ENCODE data around the gene ITPR2.
A peak's percentile ranks its signal among the peaks of the same experiment; 100 is the strongest.

The ITPR2 gene

GRCh38 chr12:26599096-26599695 lies 233.8 kb downstream of the ITPR2 start:
- Histone ChIP-seq H3K27me3 (ENCODE audit: insufficient read depth, poor library complexity, severe bottlenecking) (no peaks in the 10 kb centered on the region), H3K4me3 (replicated peaks; ENCODE audit: insufficient read depth, low read length) (no peak overlapping the region), H3K27ac (replicated peaks) (no peak overlapping the region)
- DNase-seq (ENCODE audit: low read depth in 1 of 2, low spot score in 1 of 2), result no peak
- TF ChIP-seq SPI1 (IDR thresholded peaks at IDR 0.05; ENCODE audit: borderline replicate concordance, low read depth) (no peak), CTCF (IDR thresholded peaks at IDR 0.05; ENCODE audit: insufficient read depth, low read length) (no peak), GABPA (IDR thresholded peaks at IDR 0.05; ENCODE audit: low read depth) (no peak), POLR2AphosphoS5 (IDR thresholded peaks at IDR 0.05; ENCODE audit: low read depth) (no peak), REST (IDR thresholded peaks at IDR 0.05; ENCODE audit: insufficient replicate concordance, low read depth) (no peak)

GRCh38 chr12:26595806-26596205 lies 237.2 kb downstream of the ITPR2 start:
- TF ChIP-seq SPI1 (IDR thresholded peaks at IDR 0.05; ENCODE audit: borderline replicate concordance, low read depth) (no peak), CTCF (IDR thresholded peaks at IDR 0.05; ENCODE audit: insufficient read depth, low read length) (no peak), POLR2AphosphoS5 (IDR thresholded peaks at IDR 0.05; ENCODE audit: low read depth) (no peak)
- Histone ChIP-seq H3K27ac (replicated peaks) (no peak overlapping the region), H3K27me3 (ENCODE audit: insufficient read depth, poor library complexity, severe bottlenecking) (no peaks in the 10 kb centered on the region), H3K4me3 (replicated peaks; ENCODE audit: insufficient read depth, low read length) (no peak overlapping the region)
- no peak for DNase-seq (ENCODE audit: low read depth in 1 of 2, low spot score in 1 of 2)

- no peak overlapping the region for H3K27ac ChIP-seq (replicated peaks)
- no peak for DNase-seq (ENCODE audit: low read depth in 1 of 2, low spot score in 1 of 2)
- TF ChIP-seq SPI1 (IDR thresholded peaks at IDR 0.05; ENCODE audit: borderline replicate concordance, low read depth), result no peak
- no peak for TF ChIP-seq POLR2AphosphoS5 (IDR thresholded peaks at IDR 0.05; ENCODE audit: low read depth)
- no peak for TF ChIP-seq REST (IDR thresholded peaks at IDR 0.05; ENCODE audit: insufficient replicate concordance, low read depth)
- TF ChIP-seq CTCF (IDR thresholded peaks at IDR 0.05; ENCODE audit: insufficient read depth, low read length), result no peak
Measured at GRCh38 chr12:26580619-26581018, 252.4 kb downstream of the ITPR2 start.

GRCh38 chr12:26576266-26576665 lies 256.7 kb downstream of the ITPR2 start:
- TF ChIP-seq REST (IDR thresholded peaks at IDR 0.05; ENCODE audit: insufficient replicate concordance, low read depth) (no peak), SPI1 (IDR thresholded peaks at IDR 0.05; ENCODE audit: borderline replicate concordance, low read depth) (peak; percentile 87), GABPA (IDR thresholded peaks at IDR 0.05; ENCODE audit: low read depth) (0 out of 2 replicates have a peak, but pooled peaks have one; percentile 42), CTCF (IDR thresholded peaks at IDR 0.05; ENCODE audit: insufficient read depth, low read length) (no peak), POLR2AphosphoS5 (IDR thresholded peaks at IDR 0.05; ENCODE audit: low read depth) (no peak)
- no peak overlapping the region for H3K27ac ChIP-seq (replicated peaks)

More at GRCh38 chr12:26580619-26581018, 252.4 kb downstream of the ITPR2 start:
- Histone ChIP-seq H3K27me3 (ENCODE audit: insufficient read depth, poor library complexity, severe bottlenecking) (no peaks in the 10 kb centered on the region), H3K4me3 (replicated peaks; ENCODE audit: insufficient read depth, low read length) (no peak overlapping the region)

More at GRCh38 chr12:26576266-26576665, 256.7 kb downstream of the ITPR2 start:
- H3K4me3 ChIP-seq (replicated peaks; ENCODE audit: insufficient read depth, low read length), result no peak overlapping the region
- DNase-seq (ENCODE audit: low read depth in 1 of 2, low spot score in 1 of 2), result peak; percentile 1 to 4
- H3K27me3 ChIP-seq (ENCODE audit: insufficient read depth, poor library complexity, severe bottlenecking), result no peaks in the 10 kb centered on the region

Data from HL-60 (cell line).